HG02610 (cell line): ENCODE data around the gene SLC31A1.

Experiments used
- ATAC-seq: cut with Tn5 transposase; IDR thresholded peaks from one replicate; pipeline ENCODE4 v1.9.1; 2021; ENCODE audit warnings: mild to moderate bottlenecking, moderate library complexity; ENCODE audit not compliant: unreplicated experiment

SLC31A1 gene

DNA sequence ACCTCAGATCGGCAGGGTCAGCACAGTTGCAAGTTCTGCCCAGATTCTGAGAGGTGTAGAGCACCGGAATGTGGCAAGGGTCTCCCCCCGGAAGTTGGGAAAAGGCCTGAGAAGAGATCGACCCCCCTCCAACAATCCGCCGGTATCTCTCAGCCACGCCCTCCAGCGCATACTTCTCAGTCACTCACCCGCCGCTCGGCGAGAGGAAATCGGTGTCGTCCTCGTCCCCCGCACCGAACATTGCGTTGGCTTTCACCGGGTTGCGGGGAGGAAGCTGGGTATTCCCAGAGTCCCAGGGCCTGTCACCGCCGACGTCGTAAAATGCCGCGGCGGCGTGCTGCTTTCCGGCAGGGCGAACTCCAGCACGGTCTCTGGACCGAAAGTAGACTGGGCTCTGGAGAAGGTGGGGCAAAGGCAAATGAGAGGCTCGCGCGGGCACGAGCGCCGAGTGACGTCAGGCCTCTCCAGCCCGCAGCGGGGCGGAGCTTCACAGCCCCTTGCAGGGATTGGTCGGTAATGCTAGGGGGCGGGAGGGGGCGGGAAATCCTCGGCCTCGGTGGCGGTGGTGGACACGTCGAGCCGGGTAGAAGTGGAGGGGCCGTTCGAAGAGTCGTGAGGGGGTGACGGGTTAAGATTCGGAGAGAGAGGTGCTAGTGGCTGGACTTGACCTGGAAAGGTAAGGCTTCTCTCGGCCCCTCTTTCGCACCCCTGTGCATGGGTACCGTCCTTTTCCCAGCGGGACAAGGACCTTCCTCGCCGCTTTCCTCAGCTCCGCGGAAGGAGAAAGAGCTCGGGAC lies at the start of gene SLC31A1, which contains the start of gene FKBP15:
Gene SLC31A1 (plus strand): TSS at position 542 of the 797 bp plus-strand sequence. CDS start 34,605 bp downstream, outside the sequence.
Gene FKBP15 (minus strand): TSS at position 275 of the 797 bp plus-strand sequence. CDS start 34 bp downstream, at position 241.
- ATAC-seq = peak; percentile 86

DNA sequence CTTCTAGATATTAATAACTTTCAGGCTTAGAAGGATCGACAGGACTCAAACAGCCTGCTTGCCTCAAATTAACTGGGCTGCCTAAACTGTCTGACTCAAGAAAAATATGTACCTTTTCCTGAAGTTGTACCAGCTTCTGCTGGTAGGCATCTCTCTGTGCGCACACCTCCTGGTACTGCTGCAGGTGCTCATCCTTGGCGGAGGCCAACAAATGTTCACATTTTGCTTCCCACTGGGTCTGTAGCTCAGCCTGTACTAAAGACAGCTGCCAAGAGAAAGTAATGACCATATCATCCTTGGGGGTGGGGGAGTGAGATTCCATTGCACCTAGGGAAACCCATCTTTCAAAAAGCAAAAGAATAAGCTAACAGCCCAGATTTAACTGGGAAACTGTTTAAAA lies 48.0 kb upstream of the SLC31A1 start:
- no peak for ATAC-seq

DNA sequence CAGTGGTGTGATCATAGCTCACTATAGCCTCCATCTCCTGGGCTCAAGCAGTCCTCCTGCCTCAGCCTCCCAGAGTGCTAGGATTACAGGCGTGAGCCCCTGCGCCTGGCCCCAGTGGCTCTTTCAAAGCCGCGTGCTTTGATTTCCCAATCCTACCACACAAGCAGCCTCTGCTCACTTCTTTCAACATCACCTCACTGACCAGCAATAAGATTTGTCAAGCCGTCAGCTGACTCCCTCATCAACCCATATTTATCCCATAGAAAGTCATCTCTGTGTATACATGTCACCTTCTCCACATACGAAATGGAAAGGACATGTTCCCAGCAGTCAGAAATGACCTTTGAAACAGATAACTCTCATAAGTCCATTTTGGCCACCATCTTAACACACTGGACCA lies 44.5 kb upstream of the SLC31A1 start:
- ATAC-seq = no peak

DNA sequence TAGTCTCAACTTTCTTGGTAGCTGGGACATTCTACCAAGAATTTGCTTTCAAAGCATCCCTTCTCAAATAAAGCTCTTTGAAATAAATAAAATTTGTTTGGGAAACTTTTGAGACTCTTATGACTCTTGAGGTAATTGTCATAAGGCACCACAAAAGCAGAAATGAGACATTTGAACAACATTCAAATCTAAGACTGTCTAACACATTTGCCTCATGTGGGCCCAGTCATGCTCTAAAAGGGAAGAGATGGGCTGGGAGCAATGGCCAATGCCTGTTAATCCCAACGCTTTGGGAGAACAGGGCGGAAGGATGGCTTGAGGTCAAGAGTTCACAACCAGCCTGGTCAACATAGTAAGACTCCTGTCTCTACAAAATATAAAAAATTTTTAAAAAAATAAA lies 44.1 kb upstream of the SLC31A1 start:
- no peak for ATAC-seq

DNA sequence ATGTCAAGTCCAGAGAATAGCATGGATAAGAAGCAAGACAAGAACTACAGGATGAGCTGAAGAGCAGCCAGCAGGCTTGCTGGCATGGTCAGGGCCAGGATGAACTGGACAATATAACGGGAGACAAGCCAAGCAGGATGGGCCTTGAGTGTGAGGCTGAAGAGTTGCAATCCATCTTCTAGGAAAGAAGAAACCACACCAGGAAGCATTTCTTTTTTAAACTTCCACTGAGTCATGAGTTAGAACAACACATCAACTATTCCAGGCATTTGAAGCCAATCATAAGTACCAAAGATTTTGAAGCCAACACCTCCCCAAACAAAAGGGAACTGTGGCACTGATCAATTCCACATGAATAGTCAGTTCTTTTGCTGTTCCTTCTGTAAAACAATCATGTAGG lies 43.3 kb upstream of the SLC31A1 start:
- no peak for ATAC-seq

DNA sequence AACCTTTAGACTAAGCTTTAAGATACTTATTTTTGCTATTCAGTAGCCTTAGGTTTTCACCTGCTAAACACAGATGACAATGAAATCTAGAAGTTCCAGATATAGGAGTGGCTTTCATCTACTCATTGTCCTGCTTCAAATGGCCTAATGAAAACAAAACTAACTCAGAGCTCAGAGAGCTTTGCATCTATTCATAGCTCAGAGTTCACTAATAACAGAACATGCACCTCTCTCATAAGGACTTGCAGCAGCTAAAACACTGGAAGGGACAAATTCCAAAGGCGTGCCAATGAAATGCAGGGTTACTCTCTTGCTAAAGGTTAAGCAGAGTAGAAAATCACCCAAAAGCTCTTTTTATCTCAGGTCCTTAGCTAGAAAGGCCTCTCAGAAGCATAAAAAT lies 41.5 kb upstream of the SLC31A1 start:
- ATAC-seq = no peak

DNA sequence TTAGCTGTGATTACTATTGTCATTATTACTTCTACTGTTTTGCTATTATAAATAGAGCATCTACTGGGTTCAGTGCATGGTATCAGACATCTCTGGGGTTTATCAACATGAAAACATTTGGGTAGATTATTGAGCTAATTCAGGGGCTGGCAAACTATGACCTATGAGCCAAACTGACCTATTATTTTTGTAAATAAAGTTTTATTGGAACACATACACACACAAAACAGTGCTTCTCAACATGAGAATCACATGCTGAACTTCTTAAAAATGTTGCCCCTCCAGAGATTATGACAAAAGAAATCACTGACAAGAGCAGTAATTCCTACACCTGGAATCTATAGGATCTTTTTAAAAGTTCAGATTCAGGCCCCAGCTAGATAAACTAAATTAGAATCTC lies 40.2 kb upstream of the SLC31A1 start:
- no peak for ATAC-seq

DNA sequence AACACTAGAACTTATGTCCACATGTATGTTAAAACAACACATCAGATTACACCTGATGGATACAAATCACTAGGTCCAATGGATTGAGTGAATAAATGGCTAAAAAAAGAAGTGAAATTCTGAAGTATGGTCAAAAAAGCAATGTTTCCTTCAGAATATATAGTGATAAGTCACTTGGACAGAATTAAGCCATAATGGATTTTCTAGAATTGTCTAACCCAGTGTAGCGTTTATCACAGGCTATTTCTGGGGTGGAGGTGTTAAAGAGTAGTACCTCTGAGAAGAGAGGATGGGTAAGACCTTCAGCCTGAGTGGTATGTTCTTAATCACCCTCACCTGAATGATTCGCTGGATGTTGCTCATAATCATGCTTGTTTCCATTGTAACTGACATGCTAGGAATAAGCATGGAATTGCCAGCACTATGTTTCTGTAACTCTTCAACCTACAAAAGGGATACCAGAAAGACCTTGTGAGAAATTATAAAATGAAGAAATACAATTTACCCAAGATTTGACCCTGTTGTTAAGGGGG lies 37.3 kb upstream of the SLC31A1 start:
- ATAC-seq = no peak

DNA sequence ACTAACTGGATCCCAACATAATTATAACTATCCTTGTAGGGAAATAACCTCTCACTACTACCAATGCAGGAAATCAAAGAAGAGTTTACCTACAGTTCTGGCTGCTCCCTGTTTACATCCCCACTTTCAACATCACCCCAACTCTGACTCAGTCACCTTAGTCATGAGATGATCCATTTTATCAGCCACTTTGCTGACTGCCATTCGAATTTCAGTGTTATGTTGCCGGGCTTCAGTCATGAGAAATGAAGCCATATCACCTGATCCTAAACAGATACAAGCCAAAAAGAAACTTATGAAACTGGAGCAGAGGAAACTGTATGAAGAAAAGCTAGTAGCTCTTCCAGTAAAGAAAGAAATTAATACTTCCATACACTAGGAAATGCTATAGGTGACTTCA lies 36.8 kb upstream of the SLC31A1 start:
- no peak for ATAC-seq

DNA sequence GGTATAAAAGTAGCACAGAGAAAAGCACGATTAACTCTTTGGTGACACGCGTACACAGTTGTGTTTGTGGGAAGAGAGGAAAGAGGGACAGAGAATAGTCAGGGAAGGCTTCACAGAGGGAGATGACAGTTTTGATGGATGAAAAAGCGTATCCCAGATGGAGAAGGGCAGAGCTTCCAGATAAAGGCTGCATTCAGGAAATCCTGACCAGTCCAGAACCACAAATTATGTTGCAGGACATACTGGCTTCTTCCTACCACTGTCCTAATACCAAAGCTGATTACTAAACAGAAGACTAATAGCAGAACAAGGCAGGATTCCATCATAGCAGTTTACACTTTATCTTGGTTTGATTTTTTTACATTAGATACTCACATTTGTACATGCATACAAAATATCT lies 36.1 kb upstream of the SLC31A1 start:
- no peak for ATAC-seq

DNA sequence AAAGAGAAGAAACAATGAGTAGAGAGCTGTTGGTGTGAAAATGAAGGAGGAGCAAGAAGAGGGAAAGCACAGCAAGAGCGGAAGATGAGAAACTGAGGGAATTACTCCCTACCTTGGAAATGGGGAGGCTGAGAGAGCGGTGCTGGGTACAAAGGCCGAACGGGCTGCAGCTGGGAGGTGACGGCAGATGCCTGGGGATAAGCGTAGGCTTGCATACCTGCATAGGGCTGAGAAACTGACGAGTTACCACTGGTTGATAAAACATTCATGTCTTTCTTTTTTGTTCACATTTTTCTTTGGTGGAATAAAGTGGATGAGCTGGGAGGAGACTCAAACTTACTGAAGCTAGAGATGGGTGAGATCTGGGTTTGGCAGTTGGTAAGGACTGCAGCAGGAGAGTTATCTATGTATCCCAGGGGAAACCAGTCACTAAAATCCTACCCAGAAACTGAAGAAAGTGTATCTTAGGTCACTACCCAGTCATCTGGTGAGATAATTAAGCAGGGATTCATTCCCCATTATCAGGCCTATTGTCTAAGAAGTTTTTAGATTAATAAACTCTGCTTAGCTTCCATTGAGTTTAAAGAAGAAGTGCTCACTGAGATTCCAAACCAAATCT lies 35.1 kb upstream of the SLC31A1 start:
- ATAC-seq = no peak

DNA sequence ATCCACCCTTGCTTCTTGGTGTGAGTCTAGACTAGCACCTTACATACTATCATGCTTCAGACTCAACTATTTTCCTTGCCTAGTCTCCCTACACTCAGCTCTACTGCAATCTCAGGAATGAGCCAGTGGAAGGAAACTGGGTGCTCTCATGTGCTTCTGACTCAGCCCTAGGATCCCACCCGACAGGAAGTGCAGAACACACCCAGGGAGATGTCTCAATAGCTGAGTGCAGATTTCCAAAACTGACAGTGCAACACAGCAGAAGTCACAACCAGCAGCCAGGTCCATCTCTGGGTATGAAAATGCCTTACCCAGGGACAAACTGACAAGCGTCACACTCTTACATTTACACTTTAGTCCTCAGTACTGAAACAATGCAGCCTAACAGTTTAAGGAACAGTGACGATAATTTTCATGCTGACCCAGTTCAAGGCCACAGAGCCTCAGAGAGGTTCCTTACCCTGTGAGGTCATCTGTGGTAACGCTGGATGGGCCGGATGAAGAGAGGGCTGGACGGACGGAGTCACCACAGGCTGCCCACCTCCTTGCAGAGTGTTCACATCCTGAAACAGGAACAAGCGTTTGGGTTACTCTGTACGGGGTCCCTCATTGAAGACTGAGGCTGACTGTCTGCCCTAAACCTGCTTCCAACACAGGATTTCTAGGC lies 33.3 kb upstream of the SLC31A1 start:
- ATAC-seq = no peak

DNA sequence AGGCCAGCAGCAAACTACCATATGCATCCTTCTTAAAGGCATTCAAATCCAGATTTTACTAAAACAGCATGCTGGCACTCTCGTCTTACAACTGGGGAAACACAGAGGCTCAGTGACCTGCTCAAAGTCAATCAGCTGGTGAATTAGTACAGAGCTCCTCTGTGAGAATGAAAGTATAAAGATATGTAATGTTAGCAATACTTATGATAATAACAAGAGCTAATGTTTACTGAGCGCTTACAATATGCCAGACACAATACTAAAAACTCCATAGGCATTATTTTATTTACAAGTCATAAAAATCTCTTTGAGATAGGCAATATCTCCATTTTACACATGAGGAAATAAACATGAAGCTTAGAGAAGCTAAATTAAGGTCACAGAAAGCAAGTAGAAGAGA lies 28.9 kb upstream of the SLC31A1 start:
- no peak for ATAC-seq

DNA sequence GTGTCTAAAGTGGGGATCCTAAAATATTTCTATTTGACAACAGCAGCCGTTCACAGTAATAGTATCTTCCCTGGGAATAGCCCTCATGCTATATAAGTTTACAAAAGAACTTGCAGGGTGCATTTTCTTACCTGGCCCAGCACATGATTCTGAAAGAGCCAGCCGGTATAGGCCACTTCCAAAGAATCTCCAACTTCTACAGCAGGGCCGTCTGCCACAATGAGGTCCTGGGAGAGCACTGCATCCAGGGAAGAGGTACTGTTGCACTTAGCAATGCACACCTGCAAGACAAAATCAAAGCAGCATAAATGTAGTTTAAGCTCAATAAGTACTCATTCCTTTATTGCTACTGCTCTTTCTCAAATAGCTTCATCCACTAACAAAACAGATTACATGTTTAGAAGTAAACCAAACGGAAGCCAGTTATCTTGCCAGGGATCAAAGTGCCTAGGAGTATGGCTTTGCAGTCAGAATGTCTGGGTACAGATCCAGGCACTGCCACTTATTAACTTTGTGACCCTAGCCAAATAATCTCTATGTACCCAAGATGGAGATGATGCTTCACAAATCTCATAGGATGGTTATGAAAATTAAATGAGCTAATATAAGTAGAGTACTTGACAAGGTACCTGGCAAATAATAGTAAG lies 21.5 kb upstream of the SLC31A1 start:
- no peak for ATAC-seq

DNA sequence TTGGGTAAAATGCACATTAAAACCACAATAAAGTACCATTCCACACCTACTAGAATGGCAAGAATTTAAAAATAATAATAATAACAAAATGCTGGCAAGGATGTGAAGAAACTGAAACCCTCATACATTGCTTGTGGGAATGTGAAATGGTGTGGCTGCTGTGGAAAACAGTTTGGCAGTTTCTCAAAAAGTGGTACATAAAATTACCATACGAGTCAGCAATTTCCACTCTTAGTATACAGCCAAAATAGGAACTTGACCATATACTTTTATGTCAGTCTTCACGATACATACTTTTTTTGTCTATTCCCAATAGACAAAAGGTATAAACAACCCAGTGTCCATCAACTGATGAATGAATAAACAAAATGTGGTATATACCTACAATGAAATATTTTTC lies 15.9 kb upstream of the SLC31A1 start:
- ATAC-seq = no peak

DNA sequence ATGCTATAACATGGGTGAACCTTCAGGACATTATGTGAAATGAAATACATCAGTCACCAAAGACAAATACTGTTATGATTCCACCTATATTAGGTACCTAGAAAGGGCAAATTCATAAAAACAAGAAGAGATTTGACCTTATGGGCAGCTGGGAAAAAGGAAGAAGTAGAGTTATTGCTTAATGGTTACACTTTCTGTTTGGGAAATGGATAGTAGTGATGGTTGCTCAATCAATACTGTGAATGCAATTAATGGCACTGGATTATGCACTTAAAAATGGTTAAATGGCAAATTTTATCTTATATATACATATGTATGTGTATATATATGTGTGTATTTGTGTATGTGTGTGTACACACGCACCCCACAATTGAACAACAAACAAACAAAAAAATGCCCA lies 15.5 kb upstream of the SLC31A1 start:
- no peak for ATAC-seq

DNA sequence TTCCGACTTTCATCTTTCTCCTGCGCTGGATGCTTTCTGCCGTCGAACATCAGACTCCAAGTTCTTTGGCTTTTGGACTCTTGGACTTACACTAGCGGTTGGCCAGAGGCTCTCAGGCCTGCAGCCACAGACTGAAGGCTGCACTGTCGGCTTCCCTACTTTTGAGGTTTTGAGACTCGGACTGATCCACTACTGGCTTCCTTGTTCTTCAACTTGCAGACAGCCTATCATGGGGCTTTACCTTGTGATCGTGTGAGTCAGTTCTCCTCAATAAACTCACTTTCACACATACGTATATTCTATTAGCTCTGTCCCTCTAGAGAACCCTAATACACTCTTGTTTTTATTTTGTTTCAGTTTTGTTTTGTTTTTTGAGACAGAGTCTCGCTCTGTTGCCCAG lies 10.5 kb upstream of the SLC31A1 start:
- ATAC-seq = peak; percentile 47

DNA sequence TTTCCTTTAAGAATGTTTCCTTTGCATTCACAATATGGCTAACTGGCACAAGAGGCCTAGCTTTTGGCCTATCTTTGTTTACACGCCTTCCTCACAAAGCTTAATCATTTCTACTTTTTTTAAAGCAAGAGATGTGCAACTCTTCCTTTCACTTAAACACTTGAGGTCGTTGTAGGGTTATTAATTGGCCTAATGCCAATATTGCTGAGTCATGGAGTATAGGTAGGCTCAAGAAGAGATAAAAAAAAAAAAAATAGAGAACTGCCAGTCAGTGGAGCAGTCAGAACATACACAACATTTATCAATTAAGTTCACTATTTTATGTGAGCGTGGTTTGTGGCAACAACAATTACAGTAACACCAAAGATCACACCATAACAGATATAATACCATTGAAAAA lies 6.2 kb upstream of the SLC31A1 start:
- no peak for ATAC-seq

DNA sequence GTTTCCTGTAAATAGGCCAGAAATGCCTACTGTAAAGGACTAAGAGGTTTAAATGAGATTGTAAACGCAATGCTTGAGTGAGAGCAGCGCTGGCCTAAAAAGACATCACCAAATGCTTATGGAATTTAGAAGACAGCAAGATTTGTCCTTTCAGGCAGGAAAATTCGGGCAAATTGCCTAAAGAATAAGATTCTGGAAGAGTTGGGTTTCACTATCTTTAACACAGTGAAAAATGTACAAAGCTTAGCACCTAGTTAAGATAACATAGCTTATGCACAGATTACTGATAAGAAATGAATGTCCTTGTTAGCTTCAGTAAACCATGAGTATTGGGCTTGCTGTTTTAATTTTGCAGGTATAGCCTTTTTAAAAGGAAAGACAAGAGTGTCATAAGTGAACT lies 4.9 kb upstream of the SLC31A1 start:
- ATAC-seq = no peak

DNA sequence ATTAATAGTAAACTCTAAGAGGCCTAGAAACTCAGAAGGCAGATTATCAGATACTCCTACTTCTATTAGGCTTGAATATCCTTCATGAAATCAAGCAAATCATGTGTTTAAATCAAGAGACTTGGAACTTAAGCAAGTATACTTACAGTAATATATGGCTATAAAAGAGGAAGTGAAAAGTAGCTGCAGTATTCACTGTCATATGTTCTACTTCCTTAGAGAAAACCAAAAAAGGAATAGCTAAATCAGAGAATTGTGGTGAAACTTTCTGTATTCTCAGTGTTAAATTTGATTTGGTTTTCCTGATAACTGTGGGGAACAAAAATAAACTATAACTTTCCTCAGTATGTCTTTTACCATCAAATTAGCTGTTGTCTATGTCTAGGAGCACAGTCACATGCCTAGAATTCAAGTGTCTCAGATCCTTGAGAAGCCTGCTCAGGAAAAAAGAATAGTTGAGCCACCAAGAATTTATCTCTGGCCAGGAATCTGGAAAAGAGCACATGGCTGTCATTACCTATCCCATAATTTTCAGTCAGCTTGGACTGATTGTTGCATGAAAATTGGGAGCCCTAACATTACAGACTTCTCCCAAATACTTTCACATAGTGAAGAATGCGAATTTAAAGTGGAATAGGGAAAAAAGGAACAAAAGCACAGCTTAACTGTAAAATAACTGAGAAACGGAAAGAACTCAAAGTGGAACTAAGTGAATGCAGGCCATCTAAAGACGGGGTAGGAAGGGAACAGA lies 2.0 kb upstream of the SLC31A1 start:
- ATAC-seq = peak; percentile 47
